Liver (tissue), 3 donors: Measurements from ENCODE around the gene CREB3L2.

ENCODE experiments used
- CTCF ChIP-seq: fragments of 150-350 bp; IDR thresholded peaks from 2 replicates; pipeline ENCODE4 v1.5.1; 2017; ENCODE audit warnings: improper control_type of control experiment, low read depth, low read length; ENCODE audit not compliant: missing input control
- FOXA1 ChIP-seq: IDR thresholded peaks from 2 replicates; pipeline ENCODE4 v1.6.1; 2016; ENCODE audit warnings: antibody characterized with exemption
- GABPA ChIP-seq, 2 donors: IDR thresholded peaks in 1 of 2; conservative IDR thresholded peaks in 1 of 2; 2 replicates each; pipeline ENCODE4 v1.6.1; 2016; ENCODE audit warnings: antibody characterized with exemption in 2 of 2, mild to moderate bottlenecking in 1 of 2, moderate library complexity in 1 of 2
- HNF4G ChIP-seq: IDR thresholded peaks from 2 replicates; pipeline ENCODE4 v1.6.1; 2016; ENCODE audit warnings: antibody characterized with exemption
- JUND ChIP-seq, 2 donors: IDR thresholded peaks; 2 replicates each; pipeline ENCODE4 v1.6.1; 2016; ENCODE audit warnings: antibody characterized with exemption in 2 of 2
- MAX ChIP-seq: IDR thresholded peaks from 2 replicates; pipeline ENCODE4 v1.6.1; 2016; ENCODE audit warnings: antibody characterized with exemption
- RAD21 ChIP-seq, 2 donors: IDR thresholded peaks; 2 replicates each; pipeline ENCODE4 v1.6.1; 2016; ENCODE audit warnings: antibody characterized with exemption in 2 of 2, mild to moderate bottlenecking in 2 of 2
- REST ChIP-seq: IDR thresholded peaks from 2 replicates; pipeline ENCODE4 v1.6.1; 2016; ENCODE audit warnings: antibody characterized with exemption, mild to moderate bottlenecking
- RXRA ChIP-seq, 2 donors: IDR thresholded peaks; 2 replicates each; pipeline ENCODE4 v1.6.1; 2017 to 2018; ENCODE audit warnings: antibody characterized with exemption in 2 of 2, mild to moderate bottlenecking in 1 of 2
- SP1 ChIP-seq: IDR thresholded peaks from 2 replicates; pipeline ENCODE4 v1.6.1; 2018; ENCODE audit warnings: antibody characterized with exemption, mild to moderate bottlenecking
- TAF1 ChIP-seq: conservative IDR thresholded peaks from 2 replicates; pipeline ENCODE4 v1.6.1; 2016; ENCODE audit warnings: antibody characterized with exemption, mild to moderate bottlenecking
- YY1 ChIP-seq: IDR thresholded peaks from 2 replicates; pipeline ENCODE4 v1.6.1; 2016; ENCODE audit warnings: antibody characterized with exemption, mild to moderate bottlenecking
- donor health status: healthy.
- donor health status: healthy.

- no peak for TF ChIP-seq REST
- no peak for TF ChIP-seq YY1
- no peak for TF ChIP-seq CTCF
- no peak for TF ChIP-seq RAD21 (IDR thresholded peaks at IDR 0.05)
- no peak for TF ChIP-seq RXRA (IDR thresholded peaks at IDR 0.05)
- no peak for TF ChIP-seq GABPA (IDR thresholded peaks at IDR 0.05 in 1 of 2, conservative IDR thresholded peaks at IDR 0.05 in 1 of 2)
- no peak for TF ChIP-seq TAF1
- TF ChIP-seq SP1 = no peak
- TF ChIP-seq FOXA1 = no peak
- TF ChIP-seq MAX = no peak
- no peak for TF ChIP-seq JUND (IDR thresholded peaks at IDR 0.05)
- no peak for TF ChIP-seq HNF4G
Observed at GRCh38 chr7:137983323-137984008, 18.4 kb downstream of the CREB3L2 start.
